Neuronal stem cell (in vitro differentiated cells): ENCODE data around the gene LIMS1.
"Not testable (repeated sequence)": the region's sequence is repeated elsewhere in the genome, so short reads cannot be mapped to it uniquely, and the experiment has no call there.

Experiments used
- DNase-seq: peaks from one replicate; pipeline ENCODE4 v3.0.0-alpha.2; 2013; ENCODE audit warnings: low spot score
- H2AFZ ChIP-seq: one replicate; pipeline ENCODE4 v1.6.1; 2013; ENCODE audit warnings: mild to moderate bottlenecking, low read length, inconsistent platforms
- H2AK5ac ChIP-seq: 2 replicates; pipeline ENCODE4 v1.6.1; 2013; ENCODE audit warnings: low read depth, mild to moderate bottlenecking, inconsistent platforms, low read length, moderate library complexity, mixed read lengths
- H2BK120ac ChIP-seq: 2 replicates; pipeline ENCODE4 v1.6.1; 2013; ENCODE audit warnings: low read depth, mild to moderate bottlenecking, inconsistent platforms, low read length, moderate library complexity, mixed read lengths
- H2BK12ac ChIP-seq: one replicate; pipeline ENCODE4 v1.6.1; 2013; ENCODE audit warnings: low read length, inconsistent platforms
- H2BK15ac ChIP-seq: 2 replicates; pipeline ENCODE4 v1.6.1; 2013; ENCODE audit warnings: mild to moderate bottlenecking, low read length, inconsistent platforms, mixed read lengths
- H2BK5ac ChIP-seq: one replicate; pipeline ENCODE4 v1.6.1; 2013; ENCODE audit warnings: inconsistent platforms, mild to moderate bottlenecking, low read length, moderate library complexity
- H3K14ac ChIP-seq: one replicate; pipeline ENCODE4 v1.6.1; 2013; ENCODE audit warnings: low read length, inconsistent platforms
- H3K18ac ChIP-seq: 2 replicates; pipeline ENCODE4 v1.6.1; 2013; ENCODE audit warnings: low read length, inconsistent platforms
- H3K23ac ChIP-seq: 2 replicates; pipeline ENCODE4 v1.6.1; 2013; ENCODE audit warnings: low read depth, mild to moderate bottlenecking, mixed read lengths, low read length, inconsistent platforms; ENCODE audit not compliant: poor library complexity
- H3K27ac ChIP-seq: replicated peaks from 3 replicates; pipeline ENCODE4 v1.5.1; 2013; ENCODE audit warnings: low read length, inconsistent platforms
- H3K27me3 ChIP-seq, 3 experiments: 2 replicates each; pipeline ENCODE4 v1.6.1; 2013; ENCODE audit warnings: low read length in 3 of 3, mild to moderate bottlenecking in 2 of 3, inconsistent platforms in 1 of 3, low read depth in 1 of 3, mixed read lengths in 1 of 3, moderate library complexity in 1 of 3; ENCODE audit not compliant: control insufficient read depth in 3 of 3, insufficient read depth in 3 of 3
- H3K36me3 ChIP-seq, 2 donors: replicated peaks in 1 of 2; 2 replicates each; pipeline ENCODE4 v1.6.1; 2013; ENCODE audit warnings: low read length in 2 of 2; ENCODE audit not compliant: control insufficient read depth in 2 of 2, insufficient read depth in 2 of 2
- H3K4ac ChIP-seq: 2 replicates; pipeline ENCODE4 v1.6.1; 2013; ENCODE audit warnings: inconsistent platforms, mild to moderate bottlenecking, low read length, moderate library complexity
- H3K4me1 ChIP-seq, 2 donors: 1 replicate in 1 of 2; 2 replicates in 1 of 2; pipeline ENCODE4 v1.6.1; 2013; ENCODE audit warnings: low read length in 2 of 2, low read depth in 1 of 2; ENCODE audit not compliant: control insufficient read depth in 2 of 2, insufficient read depth in 1 of 2
- H3K4me2 ChIP-seq: one replicate; pipeline ENCODE4 v1.6.1; 2013; ENCODE audit warnings: mild to moderate bottlenecking, low read length, inconsistent platforms; ENCODE audit not compliant: insufficient read depth, poor library complexity, severe bottlenecking
- H3K4me3 ChIP-seq, 2 donors: 2 replicates each; pipeline ENCODE4 v1.5.1; 2013; ENCODE audit warnings: low read length in 2 of 2, mild to moderate bottlenecking in 2 of 2, inconsistent platforms in 1 of 2, moderate library complexity in 1 of 2
- H3K79me1 ChIP-seq: one replicate; pipeline ENCODE4 v1.6.1; 2013; ENCODE audit warnings: low read depth, mild to moderate bottlenecking, inconsistent platforms, low read length, moderate library complexity
- H3K9ac ChIP-seq: one replicate; pipeline ENCODE4 v1.6.1; 2013; ENCODE audit warnings: mild to moderate bottlenecking, low read depth, low read length, inconsistent platforms; ENCODE audit not compliant: poor library complexity
- H3K9me3 ChIP-seq, 2 donors: replicated peaks in 1 of 2; 2 replicates each; pipeline versions ENCODE3 to v1.6.1; 2013; ENCODE audit warnings: low read length in 2 of 2, mild to moderate bottlenecking in 2 of 2, inconsistent platforms in 1 of 2, low read depth in 1 of 2, mixed read lengths in 1 of 2, moderate library complexity in 1 of 2; ENCODE audit not compliant: control insufficient read depth in 2 of 2, insufficient read depth in 1 of 2
- H4K8ac ChIP-seq: one replicate; pipeline ENCODE4 v1.6.1; 2013; ENCODE audit warnings: low read depth, mild to moderate bottlenecking, inconsistent platforms, low read length, moderate library complexity
- H4K91ac ChIP-seq: one replicate; pipeline ENCODE4 v1.6.1; 2013; ENCODE audit warnings: low read length, low read depth, mild to moderate bottlenecking, inconsistent platforms; ENCODE audit not compliant: poor library complexity
- WGBS, 2 donors: extraction: QIAGEN DNeasy Blood & Tissue Kit; methylation state at CpG; one replicate each; pipeline ENCODE4 v1.1.7; 2013; ENCODE audit warnings: missing lambda C conversion rate in 2 of 2, mixed read lengths in 1 of 2; ENCODE audit not compliant: insufficient read length in 2 of 2, insufficient replicate concordance in 1 of 2; ENCODE audit errors: extremely low coverage in 2 of 2; 5-methylcytosine and 5-hydroxymethylcytosine counted together

Gene LIMS1

DNA sequence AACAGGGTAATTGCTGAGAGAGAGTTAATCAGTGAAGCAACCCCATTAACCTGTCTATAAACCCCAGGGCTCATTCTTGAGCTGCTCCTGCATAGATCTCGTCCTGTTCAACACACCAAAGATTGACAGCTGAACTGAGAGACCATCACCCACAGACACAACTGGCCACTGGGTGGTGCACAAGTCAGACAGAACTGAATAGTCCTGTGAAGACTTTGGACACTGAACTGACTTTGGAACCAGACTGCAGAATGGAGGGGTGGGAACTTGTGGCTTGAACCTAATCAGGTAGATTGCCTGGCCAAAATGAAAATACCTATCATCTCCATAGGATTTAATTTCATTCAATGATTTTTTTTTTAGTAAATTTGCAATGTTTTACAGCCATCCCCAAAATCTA lies 155.7 kb downstream of the LIMS1 start:
- not testable (repeated sequence) for H3K79me1 ChIP-seq, H3K27me3 ChIP-seq, H3K9ac ChIP-seq, H3K9me3 ChIP-seq, DNase-seq, H2AFZ ChIP-seq, H2BK5ac ChIP-seq, H3K36me3 ChIP-seq, H3K4ac ChIP-seq, H3K27ac ChIP-seq, H3K4me1 ChIP-seq, H2BK120ac ChIP-seq, H4K8ac ChIP-seq, H4K91ac ChIP-seq, H3K18ac ChIP-seq, H2AK5ac ChIP-seq, H3K23ac ChIP-seq, H3K4me3 ChIP-seq, H2BK12ac ChIP-seq, H3K14ac ChIP-seq, H3K4me2 ChIP-seq, H2BK15ac ChIP-seq
- no CpG with 5 or more reads among the region's 1 CpG for WGBS, 2 donors

DNA sequence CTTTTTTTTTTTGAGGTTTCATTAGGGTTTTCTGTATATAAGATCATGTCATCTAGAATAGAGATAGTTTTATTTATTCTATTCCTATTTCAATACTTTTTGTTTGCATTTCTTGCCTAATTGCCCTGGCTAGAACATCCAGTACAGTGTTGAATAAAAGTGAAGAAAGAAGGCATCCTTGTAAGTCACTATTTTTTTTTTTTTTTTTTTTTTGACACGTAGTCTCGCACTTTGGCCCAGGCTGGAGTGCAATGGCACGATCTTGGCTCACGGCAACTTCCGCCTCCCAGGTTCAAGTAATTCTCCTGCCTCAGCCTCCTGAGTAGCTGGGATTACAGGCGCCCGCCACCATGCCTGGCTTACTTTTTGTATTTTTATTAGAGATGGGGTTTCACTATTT lies 157.2 kb downstream of the LIMS1 start:
- no peak overlapping the region for H4K91ac ChIP-seq
- no peak overlapping the region for H2BK5ac ChIP-seq
- H3K9ac ChIP-seq = no peak overlapping the region
- no peak overlapping the region for H3K4me3 ChIP-seq
- H3K27me3 ChIP-seq = no peaks in the 10 kb centered on the region
- no peak overlapping the region for H3K18ac ChIP-seq
- H3K9me3 ChIP-seq = no peaks in the 10 kb centered on the region
- H4K8ac ChIP-seq = no peak overlapping the region
- no peak overlapping the region for H3K23ac ChIP-seq
- no peak overlapping the region for H2BK15ac ChIP-seq
- H3K4me2 ChIP-seq = no peak overlapping the region
- no peak overlapping the region for H2BK120ac ChIP-seq
- no peak for DNase-seq
- H3K4me1 ChIP-seq = no peaks in the 10 kb centered on the region
- no CpG with 5 or more reads among the region's 7 CpGs for WGBS, 2 donors
- no peak overlapping the region for H3K27ac ChIP-seq
- H2AFZ ChIP-seq = no peak overlapping the region
- no peaks in the 10 kb centered on the region for H3K36me3 ChIP-seq
- no peak overlapping the region for H3K4ac ChIP-seq
- no peak overlapping the region for H3K14ac ChIP-seq
- H2AK5ac ChIP-seq = no peak overlapping the region
- no peak overlapping the region for H2BK12ac ChIP-seq
- H3K79me1 ChIP-seq = no peaks in the 10 kb centered on the region

DNA sequence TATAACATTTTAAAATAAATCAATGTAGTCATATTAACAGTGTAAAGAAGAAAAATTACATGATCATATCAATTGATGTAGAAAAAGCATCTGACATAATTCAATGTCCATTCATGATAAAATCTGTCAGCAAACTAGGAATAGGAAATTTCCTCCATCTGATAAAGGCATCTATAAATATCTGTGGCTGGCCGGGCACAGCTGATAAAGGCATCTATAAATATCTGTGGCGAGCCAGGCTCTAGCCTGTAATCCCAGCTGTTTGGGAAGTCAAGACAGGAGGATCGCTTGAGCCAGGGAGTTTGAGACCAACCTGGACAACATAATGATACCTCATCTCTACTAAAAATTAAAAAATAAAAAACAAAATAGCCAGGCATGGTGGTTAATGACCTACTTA lies 166.9 kb downstream of the LIMS1 start:
- no peaks in the 10 kb centered on the region for H3K9me3 ChIP-seq
- H2BK12ac ChIP-seq = no peak overlapping the region
- H3K4me3 ChIP-seq = no peak overlapping the region
- no peak overlapping the region for H3K4ac ChIP-seq
- no peak for DNase-seq
- no peak overlapping the region for H3K9ac ChIP-seq
- no peak overlapping the region for H2BK120ac ChIP-seq
- no peak overlapping the region for H2AK5ac ChIP-seq
- H4K8ac ChIP-seq = no peak overlapping the region
- H2AFZ ChIP-seq = no peak overlapping the region
- H3K4me2 ChIP-seq = no peak overlapping the region
- H2BK15ac ChIP-seq = no peak overlapping the region
- H3K18ac ChIP-seq = no peak overlapping the region
- H4K91ac ChIP-seq = no peak overlapping the region
- no peak overlapping the region for H3K14ac ChIP-seq
- H3K4me1 ChIP-seq = no peaks in the 10 kb centered on the region
- no peaks in the 10 kb centered on the region for H3K27me3 ChIP-seq
- no peaks in the 10 kb centered on the region for H3K36me3 ChIP-seq
- no peak overlapping the region for H3K27ac ChIP-seq
- no peak overlapping the region for H2BK5ac ChIP-seq
- H3K23ac ChIP-seq = no peak overlapping the region
- WGBS, 2 donors = no CpG with 5 or more reads among the region's 3 CpGs
- no peaks in the 10 kb centered on the region for H3K79me1 ChIP-seq

DNA sequence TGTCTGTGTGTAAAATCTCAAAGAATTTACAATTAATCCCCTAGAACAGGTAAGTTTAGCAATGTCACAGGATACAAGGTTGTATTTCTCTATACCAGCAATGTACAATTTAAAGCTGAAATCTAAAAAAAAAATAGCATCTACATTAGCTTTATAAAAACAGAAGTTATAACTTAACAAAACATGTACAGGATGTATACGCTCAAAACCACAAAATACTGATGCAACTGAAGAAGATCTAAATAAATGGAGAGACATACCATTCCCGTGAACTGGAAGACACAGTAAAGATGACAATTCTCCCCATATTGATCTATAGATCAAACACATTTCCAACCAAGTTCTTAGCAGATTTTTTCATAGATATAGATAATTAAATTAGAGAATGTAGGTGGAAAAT lies 167.5 kb downstream of the LIMS1 start:
- Histone ChIP-seq H2AK5ac (no peak overlapping the region), H3K79me1 (no peaks in the 10 kb centered on the region), H2BK15ac (no peak overlapping the region), H3K23ac (no peak overlapping the region), H3K4me1 (no peaks in the 10 kb centered on the region), H4K8ac (no peak overlapping the region), H2BK5ac (no peak overlapping the region), H3K36me3 (no peaks in the 10 kb centered on the region), H3K9ac (no peak overlapping the region), H3K4me2 (no peak overlapping the region), H3K4ac (no peak overlapping the region), H3K18ac (no peak overlapping the region), H2BK12ac (no peak overlapping the region), H3K27ac (no peak overlapping the region), H3K14ac (no peak overlapping the region), H2BK120ac (no peak overlapping the region), H2AFZ (no peak overlapping the region), H3K27me3 (no peaks in the 10 kb centered on the region), H3K9me3 (no peaks in the 10 kb centered on the region), H3K4me3 (no peak overlapping the region), H4K91ac (no peak overlapping the region)
- no CpG with 5 or more reads among the region's 2 CpGs for WGBS, 2 donors
- DNase-seq = no peak
